Activated gamma-delta T cell (primary cell): ENCODE results near the gene HSP90AB1.

ENCODE experiments used
- DNase-seq: peaks from one replicate; lab custom pipeline; 2025; lab: John Stamatoyannopoulos, UW

HSP90AB1 gene

DNA sequence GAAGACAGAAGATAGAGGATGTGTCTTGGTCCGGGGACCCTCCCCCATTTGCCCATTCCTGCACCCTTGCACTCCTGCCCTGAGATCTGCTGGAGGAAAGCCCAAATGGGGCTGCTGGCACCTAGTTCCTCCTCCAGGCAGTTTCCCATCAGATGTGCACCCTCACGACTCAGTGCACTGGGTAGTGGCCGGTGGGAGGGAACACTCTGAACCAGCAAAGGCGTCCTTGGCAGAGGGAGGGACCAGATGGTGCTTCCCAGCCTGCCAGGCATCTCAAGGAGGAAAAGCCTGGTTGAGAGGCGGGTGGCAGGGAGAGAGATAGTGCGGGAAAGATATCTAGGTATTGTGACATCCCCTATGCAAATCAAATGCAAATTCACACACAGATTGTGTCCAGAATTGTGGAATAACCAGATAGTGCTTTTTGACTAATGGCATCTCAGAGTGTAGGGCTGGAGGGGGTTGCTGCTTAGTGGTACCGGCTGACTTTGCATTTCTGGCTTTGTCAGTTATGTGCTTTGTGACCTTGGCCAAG is 42.9 kb downstream of the HSP90AB1 start:
- no peak for DNase-seq

DNA sequence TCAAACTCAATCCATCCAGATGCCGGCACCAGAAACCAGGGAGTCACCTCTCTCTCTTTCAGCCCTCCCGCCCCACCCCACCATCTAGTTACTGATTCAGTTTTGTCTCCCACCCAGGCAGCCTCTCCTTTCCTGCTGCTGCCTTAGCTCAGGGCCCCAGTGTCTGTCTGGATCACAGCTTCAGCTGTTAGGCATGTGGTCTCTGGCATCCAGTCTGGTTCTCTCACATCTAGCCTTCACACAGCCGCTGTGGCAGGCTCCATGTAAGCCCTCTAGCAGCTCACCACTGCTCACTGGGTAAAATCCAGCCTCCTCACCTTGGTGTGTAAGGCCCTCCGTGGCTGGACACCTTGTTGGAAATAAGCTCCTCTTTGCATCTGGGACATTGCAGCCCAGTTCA is 44.9 kb downstream of the HSP90AB1 start:
- DNase-seq, result no peak

DNA sequence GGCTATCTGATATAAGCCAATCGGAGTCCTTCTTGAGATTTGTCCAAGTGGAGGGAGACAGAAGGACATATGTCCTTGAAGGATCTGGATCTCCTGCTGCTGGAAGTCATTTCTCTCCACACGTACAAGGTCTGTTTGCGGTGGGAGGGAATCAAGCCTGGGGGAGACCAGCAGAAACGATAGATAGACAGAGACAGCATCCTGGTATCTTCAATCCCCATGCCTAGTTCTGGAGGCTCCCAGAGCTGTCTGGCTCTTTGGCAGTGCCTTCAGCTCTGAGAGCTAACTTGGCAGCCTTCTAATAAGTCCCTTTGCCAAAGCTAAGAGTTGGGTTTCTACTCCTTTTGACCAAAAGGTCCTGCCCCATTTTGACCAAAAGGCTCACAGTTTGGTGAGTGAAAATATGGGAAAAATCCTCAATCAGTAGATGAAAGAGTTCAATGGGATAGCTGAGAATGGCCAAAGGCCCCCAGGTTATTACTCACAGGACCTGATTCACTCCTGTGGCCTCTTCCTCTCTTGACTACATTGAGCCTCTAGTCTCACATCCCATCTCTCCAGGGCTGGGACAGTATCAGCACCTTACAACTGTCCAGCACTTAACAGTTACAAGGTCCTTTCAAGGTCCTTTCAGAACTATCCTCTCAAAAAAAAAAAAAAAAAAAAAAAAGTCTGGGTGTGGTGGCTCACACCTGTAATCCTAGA is 45.9 kb downstream of the HSP90AB1 start:
- no peak for DNase-seq

DNA sequence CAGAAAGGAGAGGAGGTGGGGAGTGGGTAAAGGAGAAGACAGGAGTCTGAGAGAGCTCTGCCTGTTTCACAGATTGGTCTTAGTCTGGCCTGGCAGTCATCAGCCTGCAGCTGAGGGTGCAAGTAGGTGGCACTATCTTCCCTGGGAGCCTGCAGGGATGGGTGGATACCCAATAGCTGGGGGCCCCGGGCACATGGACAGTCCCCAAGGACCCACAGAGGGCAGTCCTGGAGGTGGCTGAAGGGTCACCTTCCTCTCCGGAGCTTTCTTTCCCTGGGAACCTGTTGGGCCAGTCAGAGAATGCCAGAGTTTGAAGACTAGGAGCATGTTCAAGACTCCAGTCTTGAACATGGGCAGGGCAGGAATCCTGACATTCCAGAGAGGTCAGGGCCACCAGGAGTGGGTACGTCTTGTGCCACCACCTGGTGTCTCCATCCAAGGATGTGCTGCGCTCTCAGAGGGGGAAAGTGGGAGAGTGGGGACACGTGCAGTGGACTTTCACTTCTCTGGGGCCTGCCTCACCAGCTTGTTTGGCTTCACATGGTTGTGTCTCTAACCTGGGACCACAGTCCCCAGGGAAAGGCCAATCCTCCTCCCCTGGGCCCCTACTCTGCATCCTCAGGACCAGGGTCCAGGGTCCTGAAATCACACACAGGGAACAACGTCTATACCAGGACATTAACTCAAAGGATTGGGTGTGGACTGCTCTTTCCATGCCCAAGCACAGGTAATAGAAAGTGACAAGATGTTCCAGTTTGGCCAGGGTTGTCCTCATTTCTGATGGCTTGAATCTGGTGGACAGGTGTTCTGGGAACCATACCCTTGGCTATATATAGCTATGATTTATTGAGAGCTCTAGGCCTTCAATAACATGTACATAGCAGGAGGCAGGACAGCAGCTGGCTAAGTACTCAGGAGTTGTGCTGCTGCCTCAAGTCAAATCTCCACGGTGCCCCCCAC is 48.2 kb downstream of the HSP90AB1 start:
- no peak for DNase-seq

DNA sequence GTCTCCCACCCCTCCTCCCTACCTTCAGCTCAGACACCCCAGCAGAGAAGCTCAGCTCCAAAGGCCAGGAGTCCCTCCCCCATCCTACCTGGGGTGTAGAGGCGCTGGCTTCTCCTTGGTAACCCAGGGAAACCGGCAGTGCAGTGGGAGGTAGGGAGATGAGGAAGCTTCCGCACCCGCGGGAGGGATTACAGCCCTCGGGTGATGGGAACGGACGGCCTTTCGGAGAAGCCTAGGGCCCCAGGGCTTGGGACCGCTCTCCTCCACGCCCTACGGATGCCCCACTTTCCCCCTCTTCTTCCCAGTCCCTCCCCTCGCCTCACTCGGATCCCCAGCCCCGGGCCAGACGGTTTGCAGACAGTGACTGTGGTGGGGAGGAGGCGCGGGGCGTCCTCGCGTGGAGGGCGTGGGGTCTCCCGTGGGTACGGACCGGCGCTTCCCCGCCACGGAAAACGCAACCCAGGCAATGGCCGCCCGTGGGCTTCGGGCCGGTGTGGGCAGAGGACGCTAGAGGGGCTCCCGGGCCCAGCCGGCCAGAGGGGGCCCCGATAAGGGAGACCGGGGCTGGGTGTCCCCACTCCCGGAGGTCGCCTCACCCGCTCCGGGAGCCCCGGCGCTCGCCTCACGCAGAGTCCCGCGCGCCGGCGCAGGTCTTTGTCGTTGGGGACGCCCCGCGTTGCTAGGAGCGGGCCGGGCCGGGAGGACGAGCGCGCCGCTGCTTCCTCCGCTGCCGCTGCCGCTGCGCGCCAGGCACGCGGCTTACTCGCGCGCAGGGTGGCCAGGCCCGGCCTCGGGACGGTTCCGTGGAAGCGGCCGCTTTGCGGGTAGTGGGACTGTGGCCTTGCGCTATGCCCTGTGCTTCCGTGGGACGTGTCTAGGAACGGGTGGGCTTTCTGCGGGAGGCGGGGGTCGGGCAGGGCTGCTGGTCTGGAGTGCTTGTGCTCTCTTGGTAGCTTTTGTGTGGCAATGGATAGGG is 50.5 kb downstream of the HSP90AB1 start:
- DNase-seq, result no peak

DNA sequence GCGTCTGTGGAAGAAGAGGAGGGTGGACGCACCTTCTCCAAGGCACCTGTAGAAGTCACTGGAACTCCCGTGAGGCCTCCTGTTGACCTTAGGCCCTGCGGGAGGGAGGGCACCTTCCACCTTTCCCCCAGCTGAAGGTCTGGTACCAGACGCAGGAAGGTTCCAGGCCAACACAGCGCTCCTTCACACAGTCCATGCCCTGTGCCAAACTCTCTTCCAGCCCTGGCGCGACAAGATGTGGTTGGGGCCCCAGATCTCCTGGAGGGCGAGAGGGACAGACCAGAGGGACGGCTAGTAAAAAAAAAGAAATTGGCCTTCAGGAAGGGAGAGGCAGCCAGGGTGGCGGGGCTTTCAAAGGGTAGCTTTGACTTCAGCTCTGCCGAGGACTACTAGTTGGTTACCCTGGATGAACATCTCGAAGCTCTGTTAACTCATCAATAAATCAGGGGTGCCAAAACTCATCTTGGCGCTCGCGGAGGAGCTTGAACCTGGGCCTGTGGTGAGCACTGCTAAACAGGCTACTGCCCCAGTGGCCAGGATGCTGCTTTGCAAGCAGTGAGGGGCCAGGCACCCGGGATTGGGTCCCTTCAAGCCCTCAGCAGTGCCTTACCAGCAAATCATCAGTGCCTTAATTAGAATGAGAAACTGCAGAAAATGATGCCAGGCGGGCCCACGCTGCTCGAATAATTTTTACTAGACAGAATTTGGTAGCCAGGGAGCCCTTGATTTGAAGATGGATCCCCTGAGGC is 51.3 kb downstream of the HSP90AB1 start:
- DNase-seq, result no peak

DNA sequence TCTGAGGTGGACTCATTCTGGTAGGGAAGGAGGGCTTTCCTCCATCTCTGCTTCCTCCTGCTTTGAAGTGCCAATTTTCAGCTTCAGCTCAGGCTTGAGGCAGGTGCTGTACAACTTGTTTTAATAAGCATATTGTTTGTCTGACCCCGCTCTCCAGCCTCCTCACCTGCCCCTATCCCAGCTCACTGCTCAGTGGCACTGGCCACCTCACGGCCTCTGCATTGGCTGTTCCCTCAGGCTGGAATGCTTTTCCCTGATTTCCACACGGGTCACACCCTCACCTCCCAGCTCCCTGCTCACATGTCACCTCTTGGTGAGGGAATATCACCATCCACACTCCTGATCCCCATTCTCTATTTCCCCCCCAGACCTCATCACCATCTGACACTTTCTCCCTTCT is 52.0 kb downstream of the HSP90AB1 start:
- DNase-seq, result no peak

DNA sequence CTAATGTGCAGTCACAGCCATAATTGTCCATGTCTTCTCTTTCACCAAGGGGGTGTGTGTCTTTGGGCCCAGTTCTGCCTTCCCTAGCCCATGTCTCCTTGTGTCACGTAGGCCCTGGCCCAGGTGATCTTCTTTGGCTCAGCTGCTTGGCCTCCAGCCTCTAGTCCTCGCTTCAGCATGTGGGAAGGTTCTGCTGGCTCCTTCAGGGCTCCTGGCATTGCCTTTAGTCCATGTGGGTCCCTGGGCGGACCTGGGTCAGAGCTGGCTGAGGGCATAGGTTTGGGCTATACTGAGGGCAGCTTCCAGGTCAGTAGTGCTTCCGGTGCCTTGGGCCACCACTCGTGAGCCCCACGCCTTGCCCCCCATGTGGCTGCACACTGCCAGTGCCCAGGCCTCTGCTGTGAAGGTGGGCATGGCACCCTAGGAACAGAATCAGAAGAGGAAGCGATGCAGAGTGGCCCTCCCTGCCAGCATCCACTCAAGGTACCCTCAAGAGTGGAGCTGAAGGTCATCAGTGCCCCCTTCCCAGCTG is 53.5 kb downstream of the HSP90AB1 start:
- DNase-seq, result no peak

DNA sequence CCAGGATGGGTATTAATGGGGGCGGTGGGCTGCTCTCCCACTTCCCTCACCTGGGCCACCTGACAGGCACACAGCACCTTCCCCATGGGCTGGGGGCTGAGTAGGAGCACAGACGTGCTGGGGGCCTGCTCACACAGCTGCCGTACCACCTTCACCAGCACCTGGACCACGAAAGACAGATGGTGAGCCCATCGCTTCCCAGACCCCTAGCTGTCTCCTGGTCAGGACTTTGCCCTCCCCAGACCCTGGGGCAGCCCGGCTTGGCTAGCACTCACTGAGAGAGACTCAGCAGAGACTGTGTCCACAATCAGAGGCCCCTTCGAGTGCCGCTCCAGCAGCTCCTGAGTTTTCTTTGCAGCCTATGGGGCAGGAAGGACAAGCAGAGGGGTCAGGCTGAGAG is 54.2 kb downstream of the HSP90AB1 start:
- DNase-seq, result no peak

DNA sequence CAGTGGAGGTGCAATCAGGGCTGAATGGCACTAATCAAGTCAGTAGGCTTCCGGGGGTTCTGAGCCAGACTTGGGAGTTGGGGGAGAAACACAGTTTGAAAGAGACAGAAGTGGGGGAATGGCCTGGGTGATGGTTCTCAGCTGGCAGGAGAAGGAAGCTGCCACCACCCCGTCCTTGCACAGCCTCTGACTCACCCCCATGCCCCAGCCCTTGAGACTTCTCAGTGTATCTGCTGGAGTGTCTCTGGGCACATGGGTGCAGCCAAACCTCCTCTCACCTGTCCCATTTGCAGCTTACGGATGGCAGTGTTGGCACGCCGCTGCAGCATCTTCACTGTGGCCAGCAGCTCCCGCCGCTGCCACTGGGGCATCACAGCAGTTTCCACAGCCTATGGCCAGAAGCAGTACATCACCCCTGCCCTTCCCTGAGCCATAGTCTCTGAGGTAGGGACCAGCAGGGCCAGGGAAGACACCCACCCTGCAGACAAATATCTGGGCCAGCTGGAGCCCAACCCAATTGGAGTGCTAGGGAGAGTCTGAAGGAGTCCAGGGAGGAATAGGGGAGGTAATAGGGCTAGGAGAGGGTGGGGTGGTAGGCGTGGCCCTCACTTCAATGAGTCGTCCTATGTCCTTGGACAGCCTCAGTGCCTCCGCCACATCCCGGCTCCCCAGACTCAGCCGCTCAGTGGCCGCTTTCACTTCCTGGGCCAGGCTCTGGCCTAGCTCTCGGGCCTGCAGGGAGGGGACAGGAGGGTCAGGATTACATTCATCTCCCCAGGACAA is 55.1 kb downstream of the HSP90AB1 start:
- DNase-seq, result no peak

DNA sequence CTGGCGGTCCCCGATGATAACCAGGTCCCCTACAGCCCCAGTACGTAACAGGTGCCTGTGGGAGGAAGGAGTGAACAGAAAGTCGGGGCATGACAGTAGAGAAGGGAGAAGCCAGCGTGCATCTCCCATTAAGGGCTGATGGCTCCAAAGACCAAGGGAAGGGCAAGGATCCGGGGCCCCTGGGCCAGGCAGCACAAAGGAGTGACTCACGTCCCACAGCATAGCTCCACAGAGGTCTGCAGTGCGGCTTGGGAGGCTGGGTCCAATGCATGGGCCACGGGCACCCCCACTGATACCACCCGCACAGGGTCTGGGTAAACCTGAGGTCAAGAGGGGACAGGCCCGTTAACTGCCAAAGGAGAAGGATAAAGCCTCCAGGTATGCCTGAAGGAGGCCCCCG is 56.0 kb downstream of the HSP90AB1 start:
- DNase-seq, result no peak
